NB4 (cell line): Measurements from ENCODE around the gene RNF40.

Source experiments
- CTCF ChIP-seq: IDR thresholded peaks from one replicate; pipeline ENCODE4 v1.5.1; 2012; ENCODE audit warnings: low read depth, low read length
- POLR2A ChIP-seq: IDR thresholded peaks from 2 replicates; pipeline ENCODE4 v1.6.1; 2011; ENCODE audit warnings: mild to moderate bottlenecking; ENCODE audit not compliant: insufficient read length; ENCODE audit errors: extremely low read depth

- TF ChIP-seq CTCF (no peak), POLR2A (no peak)
Observed at GRCh38 chr16:30783280-30784109, 21.4 kb downstream of the RNF40 start.
